AG04449 (cell line): ENCODE data around the gene MDC1.
"Not testable (repeated sequence)": the region's sequence is repeated elsewhere in the genome, so short reads cannot be mapped to it uniquely, and the experiment has no call there.

Experiments used
- CTCF ChIA-PET: fragments of 350-600 bp; formaldehyde crosslinking; extraction: SDS; loops from one replicate; lab custom pipeline; 2021; ENCODE audit warnings: antibody characterized with exemption; lab: Yijun Ruan, JAX
- POLR2A ChIA-PET: fragments of 400-600, 350-600 bp; formaldehyde crosslinking; extraction: SDS; loops from one replicate; lab custom pipeline; 2020; ENCODE audit warnings: antibody characterized with exemption, inconsistent platforms; lab: Yijun Ruan, JAX
- DNase-seq: peaks from one replicate; pipeline ENCODE4 v3.0.0-alpha.2; 2010; ENCODE audit warnings: low read depth, low spot score
- H3K4me3 ChIP-seq: 2 replicates; pipeline ENCODE4 v1.5.1; 2011; ENCODE audit warnings: low read depth, mild to moderate bottlenecking, control low read depth, low read length
- TF ChIP-seq, protein P1 (sequence below): IDR thresholded peaks from one replicate; pipeline ENCODE4 v1.5.1; 2011; ENCODE audit warnings: mild to moderate bottlenecking, moderate library complexity, low read length, control low read depth, inconsistent platforms; ENCODE audit not compliant: insufficient read depth; ENCODE audit errors: missing control alignments

MDC1 gene

DNA sequence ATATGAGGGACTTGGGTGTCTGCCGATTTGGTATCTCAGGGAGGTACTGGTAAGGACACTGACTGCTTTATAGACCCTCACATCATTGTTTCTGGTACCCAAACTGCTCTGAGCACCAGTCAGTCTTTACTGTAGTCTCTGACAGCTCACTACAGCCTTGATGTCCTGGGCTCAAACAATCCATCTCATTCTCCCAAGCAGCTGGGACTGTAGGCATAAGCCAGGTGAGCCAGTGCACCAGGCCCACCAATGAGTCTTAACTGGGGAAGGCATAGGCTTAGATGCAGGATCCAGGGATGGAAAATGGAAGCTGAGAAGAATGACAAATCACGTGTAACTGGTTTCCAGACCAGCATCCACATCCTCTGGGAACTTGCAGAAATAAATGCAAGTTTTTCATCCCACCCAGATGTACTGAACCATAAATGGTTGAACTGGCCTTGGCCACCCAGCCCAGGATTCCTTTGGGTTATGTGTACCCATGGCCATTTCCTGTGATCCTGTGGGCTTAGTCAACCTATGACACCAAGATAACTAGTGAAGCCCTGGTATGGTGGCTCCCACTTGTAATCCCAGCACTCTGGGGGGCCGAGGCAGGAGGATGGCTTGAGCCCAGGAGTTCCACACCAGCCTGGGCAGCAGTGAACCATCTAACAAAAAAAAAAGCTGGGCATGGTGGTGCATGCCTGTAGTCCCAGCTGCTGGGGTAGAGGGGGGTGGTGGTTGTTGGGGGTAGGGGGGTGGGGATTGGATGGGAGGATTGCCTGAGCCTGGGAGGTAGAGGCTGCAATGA, 8.8 kb upstream of the MDC1 start:
- ChIA-PET CTCF (interaction anchor here (1.4 to 18.8 kb wide), 3 partner anchors 48 to 151 kb away, joined by 3 to 504 read pairs (median 10); partner anchors contain the start of gene DHX16), POLR2A (interaction anchor here (0.6 to 3.8 kb wide), 17 partner anchors 10 to 243 kb away, joined by 3 to 12 read pairs (median 4); partner anchors contain the start of genes DHX16, FLOT1, IER3 and NRM)
- TF ChIP-seq, protein P1, sequence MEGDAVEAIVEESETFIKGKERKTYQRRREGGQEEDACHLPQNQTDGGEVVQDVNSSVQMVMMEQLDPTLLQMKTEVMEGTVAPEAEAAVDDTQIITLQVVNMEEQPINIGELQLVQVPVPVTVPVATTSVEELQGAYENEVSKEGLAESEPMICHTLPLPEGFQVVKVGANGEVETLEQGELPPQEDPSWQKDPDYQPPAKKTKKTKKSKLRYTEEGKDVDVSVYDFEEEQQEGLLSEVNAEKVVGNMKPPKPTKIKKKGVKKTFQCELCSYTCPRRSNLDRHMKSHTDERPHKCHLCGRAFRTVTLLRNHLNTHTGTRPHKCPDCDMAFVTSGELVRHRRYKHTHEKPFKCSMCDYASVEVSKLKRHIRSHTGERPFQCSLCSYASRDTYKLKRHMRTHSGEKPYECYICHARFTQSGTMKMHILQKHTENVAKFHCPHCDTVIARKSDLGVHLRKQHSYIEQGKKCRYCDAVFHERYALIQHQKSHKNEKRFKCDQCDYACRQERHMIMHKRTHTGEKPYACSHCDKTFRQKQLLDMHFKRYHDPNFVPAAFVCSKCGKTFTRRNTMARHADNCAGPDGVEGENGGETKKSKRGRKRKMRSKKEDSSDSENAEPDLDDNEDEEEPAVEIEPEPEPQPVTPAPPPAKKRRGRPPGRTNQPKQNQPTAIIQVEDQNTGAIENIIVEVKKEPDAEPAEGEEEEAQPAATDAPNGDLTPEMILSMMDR = no peak
- DNase-seq = no peak
- H3K4me3 ChIP-seq = no peak overlapping the region

GRCh38 chr6:30724906-30725667, 8.0 kb upstream of the MDC1 start:
- H3K4me3 ChIP-seq = no peak overlapping the region; the same call in 1 of the 2 replicates
- ChIA-PET CTCF (interaction anchor here (0.5 to 18.8 kb wide), 5 partner anchors 9 to 151 kb away, joined by 3 to 504 read pairs (median 10); partner anchors contain the start of gene DHX16), POLR2A (interaction anchor here (0.7 to 3.8 kb wide), 11 partner anchors 17 to 242 kb away, joined by 3 to 12 read pairs (median 3); partner anchors contain the start of genes DHX16 and FLOT1)
- TF ChIP-seq, protein P1 = no peak
- DNase-seq = no peak

GRCh38 chr6:30723843-30724741, 7.0 kb upstream of the MDC1 start:
- not testable (repeated sequence) for DNase-seq
- TF ChIP-seq, protein P1 = peak; percentile 5
- peak overlapping the region; percentile 26 for H3K4me3 ChIP-seq
- CTCF ChIA-PET = interaction anchor here (0.5 to 18.8 kb wide), 12 partner anchors 10 to 190 kb away, joined by 4 to 504 read pairs (median 12); partner anchors contain the start of genes DHX16, FLOT1 and VARS2
- POLR2A ChIA-PET = interaction anchor here (0.8 to 3.8 kb wide), 9 partner anchors 15 to 52 kb away, joined by 3 to 24 read pairs (median 4); partner anchors contain the start of gene NRM

- DNase-seq = not testable (repeated sequence)
Measured at GRCh38 chr6:30723159-30723842, 6.2 kb upstream of the MDC1 start.

GRCh38 chr6:30722280-30723112, 5.4 kb upstream of the MDC1 start:
- TF ChIP-seq, protein P1 = peak; percentile 83
- H3K4me3 ChIP-seq = peak overlapping the region; percentile 97
- no peak for DNase-seq
- CTCF ChIA-PET = interaction anchor here (0.6 to 18.8 kb wide), 46 partner anchors 11 to 364 kb away, joined by 3 to 504 read pairs (median 4); partner anchors contain the start of genes ATAT1, DHX16, FLOT1 and MRPS18B
- POLR2A ChIA-PET = interaction anchor here (1.0 to 3.6 kb wide), 20 partner anchors 9 to 159 kb away, joined by 3 to 24 read pairs (median 6); partner anchors contain the start of genes DHX16, FLOT1 and NRM

More at GRCh38 chr6:30723159-30723842, 6.2 kb upstream of the MDC1 start:
- ChIA-PET CTCF (interaction anchor here (0.6 to 18.8 kb wide), 34 partner anchors 11 to 363 kb away, joined by 3 to 504 read pairs (median 6); partner anchors contain the start of genes DHX16, FLOT1, NRM and VARS2), POLR2A (interaction anchor here (1.0 to 3.6 kb wide), 9 partner anchors 8 to 51 kb away, joined by 3 to 24 read pairs (median 6); partner anchors contain the start of genes DHX16 and NRM)
- H3K4me3 ChIP-seq = peak overlapping the region; percentile 97

DNA sequence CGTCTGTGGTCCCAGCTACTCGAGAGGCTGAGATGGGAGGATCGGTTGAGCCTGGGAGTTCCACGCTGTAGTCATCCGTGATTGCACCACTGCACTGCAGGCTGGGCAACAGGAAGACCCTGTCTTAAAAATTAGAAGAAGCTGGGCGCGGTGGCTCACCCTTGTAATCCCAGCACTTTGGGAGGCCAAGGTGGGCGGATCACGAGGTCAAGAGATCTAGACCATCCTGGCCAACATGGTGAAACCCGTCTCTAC, 4.9 kb upstream of the MDC1 start:
- ChIA-PET POLR2A (interaction anchor here (0.6 to 3.6 kb wide), 20 partner anchors 9 to 160 kb away, joined by 3 to 24 read pairs (median 6); partner anchors contain the start of genes DHX16, FLOT1, IER3 and NRM), CTCF (interaction anchor here (0.6 to 18.8 kb wide), 38 partner anchors 11 to 366 kb away, joined by 3 to 504 read pairs (median 5); partner anchors contain the start of genes ATAT1, DHX16, FLOT1 and MRPS18B)
- peak overlapping the region; percentile 97 for H3K4me3 ChIP-seq
- DNase-seq = not testable (repeated sequence)
